Measurements from ENCODE around the gene CHPF2.

Gene CHPF2

GRCh38 chr7:151232091-151232916, at the start of gene CHPF2:
CHPF2 (plus strand) TSS chr7:151232483; CDS start chr7:151234012, 1,529 bp downstream.
- peak within 1 kb of the TSS; percentile 93 for H3K27ac ChIP-seq
- no peak for TF ChIP-seq CTCF (conservative IDR thresholded peaks at IDR 0.05)

GRCh38 chr7:151185762-151186639, 46.3 kb upstream of the CHPF2 start:
- TF ChIP-seq CTCF (conservative IDR thresholded peaks at IDR 0.05), result no peak

GRCh38 chr7:151186640-151187408, 45.5 kb upstream of the CHPF2 start, which contains the start of gene ASB10:
ASB10 (minus strand) TSS chr7:151187250; CDS start chr7:151187130, 120 bp downstream.
- TF ChIP-seq CTCF (conservative IDR thresholded peaks at IDR 0.05), result no peak
- no peak within 1 kb of the TSS for H3K27ac ChIP-seq

More at GRCh38 chr7:151185762-151186639, 46.3 kb upstream of the CHPF2 start:
- H3K27ac ChIP-seq, result no peak overlapping the region

GRCh38 chr7:151187409-151188251, 44.7 kb upstream of the CHPF2 start:
- H3K27ac ChIP-seq, result no peak overlapping the region
- TF ChIP-seq CTCF (conservative IDR thresholded peaks at IDR 0.05), result no peak

GRCh38 chr7:151188252-151188542, 44.1 kb upstream of the CHPF2 start:
- TF ChIP-seq CTCF (conservative IDR thresholded peaks at IDR 0.05), result no peak
- H3K27ac ChIP-seq, result no peak overlapping the region

- no peak for TF ChIP-seq CTCF (conservative IDR thresholded peaks at IDR 0.05)
- H3K27ac ChIP-seq, result no peak overlapping the region
These were observed 43.2 kb upstream of the CHPF2 start for GRCh38 chr7:151189038-151189437.
